HTERT RPE-1 (cell line): ENCODE results near the gene SGK1.
"Not testable (repeated sequence)": the region's sequence is repeated elsewhere in the genome, so short reads cannot be mapped to it uniquely, and the experiment has no call there.

ENCODE experiments used
- in situ Hi-C: fragments of 300-500 bp; cut with MboI; formaldehyde crosslinking; loops from 4 replicates; pipeline ENCODE4 v1.14.3; 2020; ENCODE audit warnings: low sequenced_read_pairs

Gene SGK1

GRCh38 chr6:134193536-134194498, 124.1 kb downstream of the SGK1 start:
- in situ Hi-C loops = no loop called here

GRCh38 chr6:134192609-134193008, 125.3 kb downstream of the SGK1 start:
- in situ Hi-C loops = not testable (repeated sequence)

GRCh38 chr6:134190883-134191282, 127.0 kb downstream of the SGK1 start:
- in situ Hi-C loops = no loop called here

- in situ Hi-C loops = no loop called here
These were observed 130.2 kb downstream of the SGK1 start for GRCh38 chr6:134187751-134188150.

GRCh38 chr6:134187154-134187553, 130.8 kb downstream of the SGK1 start:
- in situ Hi-C loops = no loop called here

GRCh38 chr6:134186355-134186754, 131.6 kb downstream of the SGK1 start:
- in situ Hi-C loops = no loop called here

- in situ Hi-C loops = no loop called here
These were observed 132.6 kb downstream of the SGK1 start for GRCh38 chr6:134185277-134185676.

- in situ Hi-C loops = no loop called here
These were observed 134.1 kb downstream of the SGK1 start for GRCh38 chr6:134183844-134184243.

- in situ Hi-C loops = no loop called here
These were observed 135.4 kb downstream of the SGK1 start for GRCh38 chr6:134182528-134182927.

- in situ Hi-C loops = not testable (repeated sequence)
These were observed 136.2 kb downstream of the SGK1 start for GRCh38 chr6:134181726-134182125.

GRCh38 chr6:134181251-134181650, 136.7 kb downstream of the SGK1 start:
- in situ Hi-C loops = not testable (repeated sequence)

GRCh38 chr6:134180540-134180939, 137.4 kb downstream of the SGK1 start:
- in situ Hi-C loops = not testable (repeated sequence)

- in situ Hi-C loops = no loop called here
These were observed 139.5 kb downstream of the SGK1 start for GRCh38 chr6:134178161-134179044.

- in situ Hi-C loops = no loop called here
These were observed 140.2 kb downstream of the SGK1 start for GRCh38 chr6:134177753-134178160.

- in situ Hi-C loops = no loop called here
These were observed 140.7 kb downstream of the SGK1 start for GRCh38 chr6:134177236-134177635.

GRCh38 chr6:134176264-134176975, 141.5 kb downstream of the SGK1 start:
- in situ Hi-C loops = no loop called here

GRCh38 chr6:134175532-134176263, 142.2 kb downstream of the SGK1 start:
- in situ Hi-C loops = no loop called here

GRCh38 chr6:134174672-134175531, 143.0 kb downstream of the SGK1 start:
- in situ Hi-C loops = no loop called here

- in situ Hi-C loops = no loop called here
These were observed 143.8 kb downstream of the SGK1 start for GRCh38 chr6:134173936-134174671.
